HG02610 (cell line): ENCODE results near the gene PTPN1.
A peak's percentile ranks its signal among the peaks of the same experiment; 100 is the strongest.
"Not testable (repeated sequence)": the region's sequence is repeated elsewhere in the genome, so short reads cannot be mapped to it uniquely, and the experiment has no call there.

Experiments used
- ATAC-seq: cut with Tn5 transposase; IDR thresholded peaks from one replicate; pipeline ENCODE4 v1.9.1; 2021; ENCODE audit warnings: mild to moderate bottlenecking, moderate library complexity; ENCODE audit not compliant: unreplicated experiment

The PTPN1 gene

GRCh38 chr20:50509923-50510705 is at the start of gene PTPN1:
TSS of gene PTPN1 (plus strand) at chr20:50510383. CDS start at chr20:50510528, 145 bp downstream.
- peak; percentile 93 for ATAC-seq

- peak; percentile 65 for ATAC-seq
Measured at GRCh38 chr20:50460608-50461267, 49.4 kb upstream of the PTPN1 start.

GRCh38 chr20:50462093-50462690 is 48.0 kb upstream of the PTPN1 start:
- ATAC-seq, result no peak

- no peak for ATAC-seq
Measured at GRCh38 chr20:50464026-50464724, 46.0 kb upstream of the PTPN1 start.

GRCh38 chr20:50464725-50465650 is 45.2 kb upstream of the PTPN1 start:
- no peak for ATAC-seq

- ATAC-seq, result no peak
Measured at GRCh38 chr20:50467174-50467573, 43.0 kb upstream of the PTPN1 start.

GRCh38 chr20:50467718-50468356 is 42.3 kb upstream of the PTPN1 start:
- ATAC-seq, result no peak

- no peak for ATAC-seq
Measured at GRCh38 chr20:50468378-50468798, 41.8 kb upstream of the PTPN1 start.

- no peak for ATAC-seq
Measured at GRCh38 chr20:50469176-50469723, 40.9 kb upstream of the PTPN1 start.

- no peak for ATAC-seq
Measured at GRCh38 chr20:50469796-50470195, 40.4 kb upstream of the PTPN1 start.

- ATAC-seq, result no peak
Measured at GRCh38 chr20:50470264-50470858, 39.8 kb upstream of the PTPN1 start.

GRCh38 chr20:50471231-50471630 is 39.0 kb upstream of the PTPN1 start:
- ATAC-seq, result no peak

- no peak for ATAC-seq
Measured at GRCh38 chr20:50472693-50473664, 37.2 kb upstream of the PTPN1 start.

GRCh38 chr20:50474356-50474755 is 35.8 kb upstream of the PTPN1 start:
- ATAC-seq, result not testable (repeated sequence)

- no peak for ATAC-seq
Measured at GRCh38 chr20:50475681-50476292, 34.4 kb upstream of the PTPN1 start.

GRCh38 chr20:50477239-50477872 is 32.8 kb upstream of the PTPN1 start:
- no peak for ATAC-seq
